ENCODE results near the gene RORC.

Gene RORC

DNA sequence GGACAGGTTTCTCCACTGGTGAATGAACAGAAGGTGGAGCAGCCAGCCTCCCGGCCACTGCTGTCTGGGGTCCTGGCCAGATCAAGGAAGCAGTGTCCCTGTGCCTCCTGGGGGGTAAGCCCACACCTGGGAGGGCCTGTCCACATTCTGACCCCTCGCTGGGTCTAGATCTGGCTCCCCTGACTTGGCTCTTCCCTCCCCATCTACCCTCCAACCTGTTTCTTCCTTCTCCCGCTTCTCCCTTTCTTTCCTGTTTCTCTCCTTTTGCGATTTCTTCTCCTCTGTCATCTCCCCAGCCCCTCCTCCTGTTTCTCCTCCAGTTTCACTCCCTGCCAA, 378 bp downstream of the RORC start:
- TF ChIP-seq, protein P1, sequence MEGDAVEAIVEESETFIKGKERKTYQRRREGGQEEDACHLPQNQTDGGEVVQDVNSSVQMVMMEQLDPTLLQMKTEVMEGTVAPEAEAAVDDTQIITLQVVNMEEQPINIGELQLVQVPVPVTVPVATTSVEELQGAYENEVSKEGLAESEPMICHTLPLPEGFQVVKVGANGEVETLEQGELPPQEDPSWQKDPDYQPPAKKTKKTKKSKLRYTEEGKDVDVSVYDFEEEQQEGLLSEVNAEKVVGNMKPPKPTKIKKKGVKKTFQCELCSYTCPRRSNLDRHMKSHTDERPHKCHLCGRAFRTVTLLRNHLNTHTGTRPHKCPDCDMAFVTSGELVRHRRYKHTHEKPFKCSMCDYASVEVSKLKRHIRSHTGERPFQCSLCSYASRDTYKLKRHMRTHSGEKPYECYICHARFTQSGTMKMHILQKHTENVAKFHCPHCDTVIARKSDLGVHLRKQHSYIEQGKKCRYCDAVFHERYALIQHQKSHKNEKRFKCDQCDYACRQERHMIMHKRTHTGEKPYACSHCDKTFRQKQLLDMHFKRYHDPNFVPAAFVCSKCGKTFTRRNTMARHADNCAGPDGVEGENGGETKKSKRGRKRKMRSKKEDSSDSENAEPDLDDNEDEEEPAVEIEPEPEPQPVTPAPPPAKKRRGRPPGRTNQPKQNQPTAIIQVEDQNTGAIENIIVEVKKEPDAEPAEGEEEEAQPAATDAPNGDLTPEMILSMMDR (conservative IDR thresholded peaks at IDR 0.05), result no peak
- peak overlapping the region; percentile 99 for H3K27ac ChIP-seq

DNA sequence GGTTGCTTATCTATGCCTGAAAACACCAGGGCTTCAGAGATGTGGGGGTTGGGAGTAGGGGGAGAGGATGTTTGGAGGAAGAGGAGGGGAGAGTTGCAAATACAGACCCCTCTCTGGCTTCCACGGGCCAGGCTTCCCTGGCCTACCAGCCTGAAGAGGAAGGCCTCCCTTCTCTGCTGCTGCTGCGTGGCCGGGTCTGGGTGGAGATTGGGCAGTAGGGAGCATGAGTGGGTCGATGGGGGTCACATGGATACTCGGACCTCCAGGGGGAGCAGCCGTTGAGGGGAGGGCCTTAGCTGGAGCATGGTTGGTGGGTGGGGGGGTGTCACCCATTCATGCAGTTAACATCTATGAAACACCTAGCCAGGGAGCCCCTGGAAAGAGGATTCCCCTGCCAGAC, 1.5 kb downstream of the RORC start:
- TF ChIP-seq, protein P1 (conservative IDR thresholded peaks at IDR 0.05), result no peak
- peak overlapping the region; percentile 99 for H3K27ac ChIP-seq

DNA sequence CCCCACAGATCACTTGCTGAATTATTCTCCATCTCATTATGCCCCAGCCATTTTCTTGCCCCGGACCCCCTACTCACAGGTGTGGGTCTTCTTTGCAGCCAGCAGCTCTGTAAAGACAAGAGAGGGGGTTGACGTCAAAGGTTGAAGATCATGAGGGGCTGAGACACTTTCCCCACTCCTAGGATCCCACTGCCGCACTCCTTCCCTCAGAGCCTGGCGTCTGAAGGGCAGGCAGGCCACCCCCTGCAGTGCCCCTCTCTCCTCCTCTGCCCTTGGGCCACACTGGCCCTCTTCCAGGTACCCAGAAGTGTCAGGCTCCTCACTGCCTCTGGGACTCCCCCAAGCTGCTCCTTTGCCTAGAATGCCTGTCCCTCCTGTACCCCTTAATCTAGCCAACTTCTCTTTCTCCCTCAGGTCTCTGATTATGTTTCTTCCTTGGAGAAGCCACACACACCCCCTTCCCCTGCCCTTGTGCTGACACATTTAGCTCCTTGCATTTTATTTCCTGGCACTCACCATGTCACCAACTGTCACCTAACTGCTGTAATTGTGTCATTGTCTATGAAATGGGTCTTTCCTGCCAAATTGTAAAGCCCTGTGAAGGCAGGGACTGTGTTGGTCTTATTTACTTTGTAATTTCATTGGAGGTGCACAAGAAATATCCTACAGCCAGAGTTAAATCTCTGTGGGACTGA, 2.1 kb downstream of the RORC start:
- TF ChIP-seq, protein P1 (conservative IDR thresholded peaks at IDR 0.05), result no peak
- H3K27ac ChIP-seq, result peak overlapping the region; percentile 99

DNA sequence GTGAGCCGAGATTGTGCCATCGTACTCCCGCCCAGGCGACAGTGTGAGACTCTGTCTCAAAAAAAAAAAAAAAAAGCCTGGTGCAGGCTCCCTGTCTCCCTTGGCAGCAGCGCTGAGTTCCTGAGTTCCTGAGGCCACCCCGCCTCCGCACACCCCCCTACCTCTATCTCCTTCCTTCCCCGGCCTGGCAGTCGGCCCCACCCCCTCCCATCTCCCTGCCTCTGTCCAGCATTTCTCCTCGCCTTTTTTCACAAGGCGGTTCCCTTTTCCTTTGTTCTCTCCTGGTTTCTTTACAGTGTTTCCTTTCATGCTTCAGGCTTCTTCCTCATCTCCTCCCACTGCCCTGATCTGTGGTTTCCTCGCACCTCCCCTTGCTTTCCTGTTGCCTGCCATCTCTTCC, 2.7 kb downstream of the RORC start:
- TF ChIP-seq, protein P1 (conservative IDR thresholded peaks at IDR 0.05), result no peak
- peak overlapping the region; percentile 99 for H3K27ac ChIP-seq

DNA sequence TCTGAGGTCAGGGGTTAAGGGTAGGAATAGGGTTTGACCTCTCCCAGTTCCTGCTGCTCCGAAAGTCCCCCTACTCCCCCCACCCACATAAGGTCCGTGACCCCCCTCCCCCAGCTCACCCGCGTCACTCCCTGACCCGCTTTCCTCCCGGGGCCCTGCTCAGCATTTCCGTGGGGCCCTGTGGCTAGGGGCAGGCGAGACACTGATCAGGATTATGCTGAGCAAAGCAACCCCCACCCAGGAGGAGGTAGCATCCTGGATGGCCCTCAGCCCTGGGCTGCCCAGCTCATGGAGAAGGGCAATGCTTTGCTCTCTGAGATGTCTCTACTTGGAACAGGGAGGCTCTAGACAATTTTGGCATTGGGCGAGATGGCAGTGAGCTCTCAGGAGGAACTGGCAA, 3.7 kb downstream of the RORC start:
- TF ChIP-seq, protein P1 (conservative IDR thresholded peaks at IDR 0.05), result no peak
- peak overlapping the region; percentile 99; the same call in 1 of the 2 replicates for H3K27ac ChIP-seq

DNA sequence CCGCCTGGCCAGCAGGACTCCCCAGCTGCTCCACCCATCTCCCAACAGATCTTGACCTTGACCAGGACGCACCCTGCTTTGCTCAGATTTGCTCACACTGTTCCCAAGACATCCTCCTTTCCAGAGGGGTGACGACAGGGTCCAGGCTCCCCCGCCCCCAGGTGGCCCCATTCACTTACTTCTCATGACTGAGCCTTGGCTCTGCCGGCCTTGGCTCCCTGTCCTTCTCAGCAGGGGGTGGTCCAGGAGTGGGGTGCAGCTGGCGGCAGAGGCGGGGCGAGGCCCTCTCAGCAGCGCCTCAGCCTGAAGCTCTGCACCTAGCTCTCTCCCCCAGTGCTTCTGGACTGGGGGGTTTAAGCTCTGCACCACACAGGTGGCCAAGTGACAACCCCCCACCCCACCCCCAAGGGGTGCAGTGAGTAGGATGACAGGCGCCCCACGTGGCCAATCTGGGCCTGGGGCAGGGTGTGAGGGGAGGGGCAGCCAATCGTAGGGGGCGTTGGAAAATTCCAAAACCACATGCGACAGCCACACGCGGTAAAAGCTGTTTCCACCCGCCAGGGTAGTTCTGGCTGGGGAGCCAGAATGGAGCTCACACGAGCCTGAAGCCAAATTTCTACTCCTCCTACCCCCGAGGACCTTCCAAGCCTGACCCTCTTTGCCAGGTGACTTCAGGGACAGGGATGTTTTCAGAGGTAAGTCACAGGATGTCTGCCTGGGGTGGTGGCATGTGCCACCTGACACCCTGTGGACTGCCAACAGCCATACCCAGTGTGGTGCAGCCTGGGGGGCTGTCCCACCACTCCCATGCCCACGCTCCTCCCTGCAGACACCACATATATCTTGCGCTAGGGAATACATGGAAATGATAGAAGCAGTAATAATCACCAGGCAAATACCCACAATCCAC, 5.6 kb downstream of the RORC start:
- no peak overlapping the region for H3K27ac ChIP-seq
- TF ChIP-seq, protein P1 (conservative IDR thresholded peaks at IDR 0.05), result no peak

DNA sequence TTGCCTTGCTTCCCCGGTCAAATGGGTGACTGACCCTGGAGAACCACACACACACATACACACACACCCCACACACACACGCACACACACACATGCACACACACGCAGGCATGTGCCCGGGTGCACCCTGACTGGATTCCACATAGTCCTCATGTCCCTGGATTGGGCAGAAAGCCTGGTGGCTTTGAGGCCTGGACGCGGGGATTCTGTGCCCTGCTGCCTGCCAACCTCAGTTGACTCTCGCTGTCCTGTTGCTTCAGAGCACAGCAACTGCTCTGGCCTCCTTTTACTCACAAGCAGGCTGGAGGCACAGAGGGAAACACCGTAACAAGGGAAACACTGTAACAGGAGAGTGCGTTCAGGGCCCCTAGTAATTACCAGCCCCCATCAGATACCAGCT, 6.4 kb downstream of the RORC start:
- TF ChIP-seq, protein P1 (conservative IDR thresholded peaks at IDR 0.05), result no peak
- H3K27ac ChIP-seq, result no peak overlapping the region

Data from VCaP (cell line).